ENCODE data around the gene ARHGAP33.

The ARHGAP33 gene

DNA sequence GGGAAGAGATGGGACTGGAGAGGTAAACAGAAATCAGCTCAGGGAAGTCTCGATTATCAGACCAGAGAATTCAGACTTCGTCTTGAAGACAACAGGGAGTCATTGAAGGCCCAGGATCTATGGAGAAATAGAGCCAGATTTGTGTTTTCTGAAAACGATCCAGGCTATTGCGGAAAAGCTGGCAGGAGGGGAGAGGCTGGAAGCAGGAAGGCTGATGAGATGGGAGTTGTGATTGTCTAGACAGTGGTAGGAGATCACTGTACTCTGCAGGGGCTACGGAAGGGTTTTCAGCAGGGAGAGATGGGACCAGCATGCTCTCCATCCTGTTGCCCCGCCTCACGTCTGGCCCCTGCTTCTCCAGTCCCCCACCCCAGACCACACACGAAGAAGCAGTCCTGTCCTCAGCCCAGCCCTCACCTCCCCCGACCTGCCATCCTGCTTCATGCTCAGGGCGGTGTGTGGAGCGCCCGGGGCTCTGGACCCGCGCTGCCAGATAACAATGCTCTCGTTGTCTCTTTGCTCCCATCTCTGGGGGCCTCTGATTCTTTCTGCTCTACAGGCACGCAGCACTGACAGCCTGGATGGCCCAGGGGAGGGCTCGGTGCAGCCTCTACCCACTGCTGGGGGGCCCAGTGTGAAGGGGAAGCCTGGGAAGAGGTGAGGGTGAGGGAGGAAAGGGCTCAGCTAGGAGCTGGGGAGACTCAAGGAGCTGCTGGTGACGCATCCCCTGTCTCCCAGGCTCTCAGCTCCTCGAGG is 1.9 kb downstream of the ARHGAP33 start:
- H3K4me3 ChIP-seq (ENCODE audit: low read depth, low read length) = no peak overlapping the region
- TF ChIP-seq, protein P1, sequence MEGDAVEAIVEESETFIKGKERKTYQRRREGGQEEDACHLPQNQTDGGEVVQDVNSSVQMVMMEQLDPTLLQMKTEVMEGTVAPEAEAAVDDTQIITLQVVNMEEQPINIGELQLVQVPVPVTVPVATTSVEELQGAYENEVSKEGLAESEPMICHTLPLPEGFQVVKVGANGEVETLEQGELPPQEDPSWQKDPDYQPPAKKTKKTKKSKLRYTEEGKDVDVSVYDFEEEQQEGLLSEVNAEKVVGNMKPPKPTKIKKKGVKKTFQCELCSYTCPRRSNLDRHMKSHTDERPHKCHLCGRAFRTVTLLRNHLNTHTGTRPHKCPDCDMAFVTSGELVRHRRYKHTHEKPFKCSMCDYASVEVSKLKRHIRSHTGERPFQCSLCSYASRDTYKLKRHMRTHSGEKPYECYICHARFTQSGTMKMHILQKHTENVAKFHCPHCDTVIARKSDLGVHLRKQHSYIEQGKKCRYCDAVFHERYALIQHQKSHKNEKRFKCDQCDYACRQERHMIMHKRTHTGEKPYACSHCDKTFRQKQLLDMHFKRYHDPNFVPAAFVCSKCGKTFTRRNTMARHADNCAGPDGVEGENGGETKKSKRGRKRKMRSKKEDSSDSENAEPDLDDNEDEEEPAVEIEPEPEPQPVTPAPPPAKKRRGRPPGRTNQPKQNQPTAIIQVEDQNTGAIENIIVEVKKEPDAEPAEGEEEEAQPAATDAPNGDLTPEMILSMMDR (IDR thresholded peaks at IDR 0.05; ENCODE audit: low read depth, low read length) = no peak

DNA sequence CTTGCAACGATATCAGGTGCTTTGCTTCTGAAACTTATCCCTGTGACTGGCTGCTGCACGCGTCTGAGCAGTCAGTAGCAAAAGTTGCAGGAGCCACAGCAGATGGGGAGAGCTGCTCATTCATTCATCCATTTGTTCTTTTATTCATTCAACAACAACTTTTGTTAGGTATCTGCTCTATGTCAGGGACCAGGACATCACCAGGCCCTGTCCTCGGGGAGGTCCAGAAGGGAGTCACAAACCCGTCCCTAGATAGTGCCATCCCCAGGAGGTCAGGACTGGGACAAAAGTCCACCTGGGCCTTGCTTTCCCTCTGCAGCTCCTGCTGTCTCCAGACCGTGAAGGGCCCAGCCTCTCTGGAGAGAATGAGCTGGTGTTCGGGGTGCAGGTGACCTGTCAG is 2.6 kb downstream of the ARHGAP33 start:
- TF ChIP-seq, protein P1 (IDR thresholded peaks at IDR 0.05; ENCODE audit: low read depth, low read length) = no peak
- no peak overlapping the region for H3K4me3 ChIP-seq (ENCODE audit: low read depth, low read length)

DNA sequence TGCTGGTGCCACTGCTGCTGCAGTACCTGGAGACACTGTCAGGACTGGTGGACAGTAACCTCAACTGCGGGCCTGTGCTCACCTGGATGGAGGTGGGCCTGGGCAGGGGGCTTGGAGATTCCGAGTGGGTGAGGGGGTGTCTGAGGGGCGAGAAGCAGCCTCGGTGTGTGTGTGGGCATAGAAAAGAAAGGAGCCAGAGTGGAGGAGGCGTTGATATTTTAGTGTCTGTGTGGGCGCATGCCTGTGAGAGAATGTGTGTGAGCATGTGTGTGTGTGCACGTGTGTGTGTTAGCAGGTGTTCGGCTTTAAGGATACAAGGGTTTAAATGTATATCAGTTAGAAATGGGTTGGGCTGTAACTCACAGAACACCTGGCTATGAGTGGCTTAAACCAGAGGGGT is 3.7 kb downstream of the ARHGAP33 start:
- TF ChIP-seq, protein P1 (IDR thresholded peaks at IDR 0.05; ENCODE audit: low read depth, low read length) = no peak
- no peak overlapping the region for H3K4me3 ChIP-seq (ENCODE audit: low read depth, low read length)

DNA sequence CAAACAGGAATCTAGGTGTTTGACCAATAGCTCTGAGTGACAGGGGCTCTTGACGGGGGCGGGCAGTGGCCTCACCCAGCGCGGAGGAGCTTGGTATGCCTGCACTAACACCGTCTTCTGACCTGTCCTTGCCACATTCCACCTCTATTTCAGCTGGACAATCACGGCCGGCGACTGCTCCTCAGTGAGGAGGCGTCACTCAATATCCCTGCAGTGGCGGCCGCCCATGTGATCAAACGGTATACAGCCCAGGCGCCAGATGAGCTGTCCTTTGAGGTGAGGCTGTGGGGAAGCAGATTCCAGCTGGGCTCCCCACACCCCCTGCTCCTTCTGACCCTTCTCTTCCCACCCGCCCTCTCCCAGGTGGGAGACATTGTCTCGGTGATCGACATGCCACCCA is 4.7 kb downstream of the ARHGAP33 start:
- TF ChIP-seq, protein P1 (IDR thresholded peaks at IDR 0.05; ENCODE audit: low read depth, low read length) = no peak
- no peak overlapping the region for H3K4me3 ChIP-seq (ENCODE audit: low read depth, low read length)

DNA sequence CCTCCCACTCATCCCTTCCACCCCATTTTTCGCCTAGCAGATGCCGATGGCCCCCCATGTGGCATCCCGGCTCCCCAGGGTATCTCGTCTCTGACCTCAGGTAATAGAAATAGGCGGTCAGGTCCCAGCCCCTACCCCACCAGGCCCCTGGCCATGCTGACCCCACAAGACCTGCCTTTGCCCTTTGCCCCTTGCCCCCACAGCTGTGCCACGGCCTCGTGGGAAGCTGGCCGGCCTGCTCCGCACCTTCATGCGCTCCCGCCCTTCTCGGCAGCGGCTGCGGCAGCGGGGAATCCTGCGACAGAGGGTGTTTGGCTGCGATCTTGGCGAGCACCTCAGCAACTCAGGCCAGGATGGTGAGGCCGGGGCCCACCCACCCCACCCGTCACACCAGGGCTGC is 5.4 kb downstream of the ARHGAP33 start:
- TF ChIP-seq, protein P1 (IDR thresholded peaks at IDR 0.05; ENCODE audit: low read depth, low read length) = no peak
- H3K4me3 ChIP-seq (ENCODE audit: low read depth, low read length) = no peak overlapping the region

DNA sequence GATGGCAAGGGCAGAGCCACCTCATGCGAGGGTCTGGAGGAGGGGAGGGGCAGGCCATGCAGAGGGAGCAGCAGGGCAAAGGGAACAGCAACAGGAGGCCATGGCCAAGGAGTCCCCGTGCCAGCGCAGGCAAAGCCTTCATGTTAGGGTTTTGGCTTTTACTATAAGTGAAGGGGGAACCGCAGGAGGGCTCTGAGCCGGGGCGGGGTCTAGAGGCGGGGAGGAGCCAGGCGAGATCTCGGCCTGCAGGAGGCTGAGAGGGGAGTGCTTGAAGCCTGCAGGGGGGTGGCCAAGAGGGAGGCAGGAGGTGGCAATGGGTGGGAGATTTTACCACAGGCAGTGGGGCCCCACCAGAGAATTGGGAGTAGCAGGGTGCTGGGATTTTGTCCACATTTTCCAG is 6.3 kb downstream of the ARHGAP33 start:
- TF ChIP-seq, protein P1 (IDR thresholded peaks at IDR 0.05; ENCODE audit: low read depth, low read length) = no peak
- no peak overlapping the region for H3K4me3 ChIP-seq (ENCODE audit: low read depth, low read length)

DNA sequence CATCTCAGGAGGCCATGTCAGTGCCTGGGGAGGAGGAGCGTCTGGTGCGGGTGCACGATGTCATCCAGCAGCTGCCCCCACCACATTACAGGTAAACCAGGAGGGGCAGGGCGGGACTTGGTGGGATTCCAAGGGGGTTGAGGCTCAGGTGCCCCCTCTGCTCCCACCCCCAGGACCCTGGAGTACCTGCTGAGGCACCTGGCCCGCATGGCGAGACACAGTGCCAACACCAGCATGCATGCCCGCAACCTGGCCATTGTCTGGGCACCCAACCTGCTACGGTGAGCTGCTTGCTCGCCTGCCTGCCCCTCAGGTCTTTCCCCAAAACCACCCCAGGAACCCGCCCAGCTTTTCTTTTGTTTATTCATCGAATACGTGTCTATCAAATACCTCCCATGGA is 7.2 kb downstream of the ARHGAP33 start:
- TF ChIP-seq, protein P1 (IDR thresholded peaks at IDR 0.05; ENCODE audit: low read depth, low read length) = no peak
- no peak overlapping the region for H3K4me3 ChIP-seq (ENCODE audit: low read depth, low read length)

Measured in WI38 (cell line).